GM18909 (cell line): Measurements from ENCODE around the gene YWHAE.
"Not testable (repeated sequence)": the region's sequence is repeated elsewhere in the genome, so short reads cannot be mapped to it uniquely, and the experiment has no call there.

ENCODE experiments used
- ATAC-seq: cut with Tn5 transposase; IDR thresholded peaks from one replicate; pipeline ENCODE4 v1.9.1; 2021; ENCODE audit warnings: mild to moderate bottlenecking; ENCODE audit not compliant: unreplicated experiment, poor library complexity

Gene YWHAE

DNA sequence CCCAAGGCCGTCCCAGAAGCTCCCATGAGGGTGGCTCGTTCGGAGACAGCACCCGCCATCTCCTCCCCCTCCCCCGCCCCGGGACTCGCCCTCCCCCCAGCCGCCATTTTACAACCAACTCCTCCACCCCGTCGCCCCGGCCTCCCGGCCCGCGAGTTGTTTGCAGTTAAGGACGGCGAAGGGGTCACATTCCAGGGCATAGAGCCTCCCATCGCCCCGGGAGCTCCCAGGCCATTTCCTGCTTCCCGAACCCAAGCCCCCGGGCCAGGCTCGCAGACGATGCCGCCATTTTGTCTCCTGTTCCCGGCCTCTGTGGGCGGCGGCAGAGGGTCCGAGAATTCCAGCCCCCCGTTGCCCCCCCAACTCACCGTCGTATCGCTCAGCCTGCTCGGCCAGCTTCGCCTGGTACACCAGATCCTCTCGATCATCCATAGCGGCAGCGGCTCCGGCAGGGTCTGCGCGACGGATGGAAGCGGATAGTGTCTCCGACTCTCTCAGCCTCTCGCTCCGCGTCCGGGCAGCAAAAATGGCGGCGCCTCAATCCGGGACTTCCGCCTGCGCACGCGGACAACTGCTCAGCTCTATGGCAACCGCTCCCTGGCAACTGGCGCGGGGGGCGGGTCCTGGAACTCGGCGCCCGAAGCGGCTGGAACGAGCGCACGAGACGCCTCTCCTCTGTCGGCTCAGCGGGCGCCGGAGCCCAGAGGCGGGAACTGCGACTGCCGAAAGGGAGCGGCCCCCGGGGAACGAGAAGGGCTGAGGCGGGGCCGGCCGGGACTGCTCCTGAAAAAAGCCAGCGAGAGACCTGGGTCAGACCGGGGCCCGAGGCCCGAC is at the start of gene YWHAE:
Gene YWHAE, minus strand, starts transcription at position 544 of the 834 bp plus-strand sequence. Its CDS starts 112 bp downstream, at position 432.
- peak; percentile 92 for ATAC-seq

DNA sequence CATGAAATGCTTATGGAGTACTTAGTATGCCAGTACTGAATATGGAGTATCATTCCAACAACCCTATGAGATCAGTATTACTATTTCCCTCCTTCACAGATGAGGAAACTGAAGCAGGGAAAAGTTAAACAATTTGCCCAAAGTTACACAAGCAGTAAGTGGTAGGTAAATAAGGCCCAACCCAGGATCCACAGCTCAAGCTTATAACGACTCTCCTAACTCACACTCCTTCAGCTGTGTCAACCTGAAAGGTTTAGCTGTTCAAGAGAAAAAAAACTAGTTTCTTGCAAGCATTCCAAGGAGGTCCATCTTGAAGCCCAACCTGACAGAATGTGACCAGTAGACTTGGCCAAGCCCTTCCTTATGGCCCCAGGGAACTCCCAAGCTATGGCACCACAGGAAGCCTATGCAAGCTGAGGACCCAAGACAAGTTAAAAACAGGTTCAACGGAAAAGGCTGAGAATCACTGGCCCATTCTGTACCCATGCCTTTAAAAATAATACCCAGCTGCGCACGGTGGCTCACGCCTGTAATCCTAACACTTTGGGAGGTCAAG is 49.5 kb upstream of the YWHAE start:
- ATAC-seq: no peak

DNA sequence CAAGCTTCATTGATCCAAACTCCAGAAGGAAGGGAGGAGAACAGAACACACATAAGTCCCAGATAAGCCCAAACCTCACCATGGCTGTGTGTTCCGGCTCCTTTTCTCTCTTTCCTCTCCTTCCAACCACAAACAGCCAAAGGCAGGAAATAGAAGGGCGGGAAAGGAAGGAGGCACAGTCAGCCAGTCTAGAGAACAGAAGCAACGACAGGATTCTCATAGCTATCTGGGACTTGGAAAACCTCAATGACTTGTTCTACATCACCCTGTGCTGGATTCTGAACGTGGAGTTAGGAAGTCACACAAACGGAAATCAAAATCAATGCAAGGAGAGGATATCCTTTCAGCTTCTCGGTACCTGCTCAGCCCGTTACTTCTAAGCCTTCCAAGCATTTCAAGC is 47.0 kb upstream of the YWHAE start:
- no peak for ATAC-seq

DNA sequence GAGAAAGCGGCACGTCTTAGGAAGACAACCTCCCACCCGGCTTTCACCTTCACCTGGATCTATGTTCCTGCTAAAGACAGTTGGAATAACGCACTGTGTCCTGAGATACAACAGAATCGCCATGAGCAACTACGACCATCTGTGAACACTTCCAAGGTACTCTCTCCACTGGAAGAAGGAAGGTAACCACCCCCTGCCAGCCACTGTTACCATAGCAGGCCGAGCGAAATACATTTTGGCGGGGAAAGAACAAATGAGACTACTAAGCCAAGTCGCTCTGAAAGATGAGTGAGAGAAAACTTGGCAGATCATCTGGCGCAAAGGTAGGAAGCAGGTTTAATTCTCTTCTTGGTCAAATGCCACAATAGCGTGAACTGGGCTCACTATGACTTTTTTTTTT is 46.2 kb upstream of the YWHAE start:
- ATAC-seq: no peak

DNA sequence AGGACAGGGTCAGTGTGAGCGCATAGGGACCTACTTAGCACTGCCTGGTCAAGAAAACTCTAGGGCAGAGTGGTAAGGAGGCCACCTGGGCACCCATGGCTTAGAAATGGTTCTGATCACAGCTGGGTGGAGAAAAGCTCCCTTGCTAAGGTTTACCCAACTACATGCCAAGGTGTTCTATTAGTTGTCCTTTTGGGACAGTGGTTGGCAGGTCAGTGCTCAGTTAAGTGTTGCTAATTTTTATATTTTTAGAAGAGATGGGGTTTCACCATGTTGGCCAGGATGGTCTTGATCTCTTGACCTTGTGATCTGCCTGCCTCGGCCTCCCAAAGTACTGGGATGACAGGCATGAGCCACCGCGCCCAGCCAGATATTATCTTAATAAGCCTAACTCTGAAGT is 45.7 kb upstream of the YWHAE start:
- ATAC-seq: not testable (repeated sequence)

DNA sequence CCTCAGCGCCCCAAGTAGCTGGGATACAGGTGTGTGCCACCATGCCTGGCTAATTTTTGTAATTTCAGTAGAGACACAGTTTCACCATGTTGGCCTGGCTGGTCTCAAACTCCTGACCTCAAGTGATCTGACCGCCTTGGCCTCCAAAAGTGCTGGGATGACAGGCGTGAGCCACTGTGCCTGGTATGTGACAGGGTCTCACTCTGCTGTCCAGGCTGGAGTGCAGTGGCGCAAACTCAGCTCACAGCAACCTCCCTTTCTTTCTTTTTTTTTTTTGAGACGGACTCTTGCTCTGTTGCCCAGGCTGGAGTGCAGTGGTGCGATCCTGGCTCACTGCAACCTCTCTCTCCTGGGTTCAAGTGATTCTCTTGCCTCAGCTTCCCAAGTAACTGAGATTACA is 42.7 kb upstream of the YWHAE start:
- ATAC-seq: not testable (repeated sequence)

DNA sequence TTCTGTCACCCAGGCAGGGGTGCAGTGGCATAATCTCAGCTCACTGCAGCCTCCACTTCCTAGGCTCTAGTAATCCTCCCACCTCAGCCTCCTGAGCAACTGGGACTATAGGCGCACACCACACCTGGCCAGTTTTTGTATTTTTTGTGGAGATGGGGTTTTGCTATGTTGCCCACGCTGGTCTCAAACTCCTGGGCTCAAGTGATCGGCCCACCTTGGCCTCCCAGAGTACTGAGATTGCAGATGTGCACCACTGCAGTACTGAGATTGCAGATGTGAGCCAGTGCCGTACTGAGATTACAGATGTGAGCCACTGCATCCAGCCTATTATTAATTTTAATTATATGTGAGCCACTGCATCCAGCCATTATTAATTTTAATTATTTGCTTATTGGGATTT is 42.2 kb upstream of the YWHAE start:
- no peak for ATAC-seq

DNA sequence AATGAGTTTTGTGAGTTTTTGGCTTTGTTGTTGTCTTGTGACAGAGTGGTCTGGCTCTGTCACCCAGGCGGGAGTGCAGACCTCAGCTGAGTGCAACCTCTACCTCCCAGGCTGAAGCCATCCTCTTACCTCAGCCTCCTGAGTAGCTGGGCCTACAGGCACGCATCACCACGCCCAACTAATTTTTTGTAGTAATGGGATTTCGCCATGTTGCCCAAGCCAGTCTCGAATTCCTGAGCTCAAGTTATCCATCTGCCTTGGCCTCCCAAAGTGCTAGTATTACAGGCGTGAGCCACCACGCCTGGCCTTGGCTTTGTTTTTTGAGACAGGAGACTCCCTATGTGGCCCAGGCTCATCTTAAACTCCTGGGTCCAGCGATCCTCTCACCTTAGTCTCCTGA is 40.9 kb upstream of the YWHAE start:
- ATAC-seq: no peak

DNA sequence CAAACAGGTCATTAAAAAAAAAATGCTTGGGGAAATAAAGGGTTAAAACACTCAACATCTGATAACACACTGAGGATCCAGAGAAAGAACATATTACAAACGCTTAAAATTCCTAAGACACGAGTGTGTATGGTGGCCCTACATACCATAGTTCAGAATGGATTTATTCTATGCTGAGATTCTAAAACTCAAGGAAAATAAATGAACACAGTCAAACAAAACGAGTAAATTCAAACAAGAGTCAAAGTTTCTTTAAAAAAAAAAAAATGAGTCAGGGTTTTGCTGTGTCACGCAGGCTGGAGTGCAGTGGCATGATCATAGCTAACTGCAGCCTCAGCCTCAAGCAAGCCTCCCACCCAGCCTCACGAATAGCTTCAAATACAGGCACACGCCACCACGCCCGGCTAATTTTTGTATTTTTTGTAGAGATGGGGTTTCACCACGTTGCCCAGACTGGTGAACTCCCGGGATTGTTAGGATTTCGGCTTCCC is 38.6 kb upstream of the YWHAE start:
- no peak for ATAC-seq

DNA sequence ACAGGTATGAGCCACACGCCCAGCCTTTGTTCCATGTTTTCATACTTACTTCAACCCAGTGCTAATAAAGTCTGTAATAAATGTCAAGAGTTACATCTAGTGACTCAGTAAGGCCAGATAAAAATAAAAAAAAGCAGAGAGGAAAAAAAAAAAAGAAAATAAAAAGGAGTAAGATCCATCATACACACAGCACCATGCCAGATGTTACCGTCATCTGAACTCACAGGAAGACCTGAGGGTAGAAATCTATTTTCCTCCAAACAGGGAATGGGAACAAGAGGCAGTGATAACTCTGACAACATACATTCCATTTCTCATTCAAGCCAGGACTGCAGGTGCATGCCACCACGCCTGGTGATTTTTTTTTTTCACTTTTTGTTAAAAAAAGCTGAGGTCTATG is 35.3 kb upstream of the YWHAE start:
- ATAC-seq: no peak

DNA sequence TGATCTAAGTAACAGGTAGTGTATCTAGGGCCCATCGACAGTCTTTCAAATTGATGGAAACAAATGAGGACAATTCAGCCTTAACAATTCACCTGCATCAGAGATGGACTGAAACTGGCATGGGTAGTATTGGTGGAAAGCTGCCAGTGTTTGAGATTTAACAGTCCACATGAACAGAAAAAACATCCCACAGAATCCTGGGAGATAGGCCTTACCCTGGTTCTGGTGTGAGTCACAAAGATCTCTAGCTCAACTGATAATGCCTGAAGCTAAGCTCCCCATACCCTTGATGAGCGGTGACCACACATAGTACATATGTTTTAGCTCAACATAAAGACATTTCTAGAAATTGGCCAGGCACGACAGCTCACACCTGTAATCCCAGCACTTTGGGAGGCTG is 34.1 kb upstream of the YWHAE start:
- ATAC-seq: no peak

DNA sequence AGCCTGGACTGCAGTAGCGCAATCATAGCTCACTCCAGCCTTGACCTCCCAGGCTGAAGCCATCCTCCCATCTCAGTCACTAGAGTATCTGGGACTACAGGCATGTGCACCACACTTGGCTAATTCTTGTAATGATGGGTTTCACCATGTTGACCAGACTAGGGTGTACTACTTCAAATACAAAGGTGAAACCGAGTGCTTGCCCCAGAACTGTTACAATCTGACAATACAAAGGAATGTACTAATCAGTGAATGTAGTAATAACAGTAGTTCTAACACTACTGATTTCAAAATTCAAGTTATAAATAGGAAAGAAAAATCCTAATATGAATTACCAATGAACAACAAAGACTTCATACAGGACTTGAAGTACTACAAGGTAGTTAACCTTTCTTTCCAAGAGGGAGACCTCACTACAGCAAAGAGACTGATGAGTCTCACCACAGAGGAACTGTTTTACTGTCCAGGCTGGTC is 31.6 kb upstream of the YWHAE start:
- ATAC-seq: no peak

DNA sequence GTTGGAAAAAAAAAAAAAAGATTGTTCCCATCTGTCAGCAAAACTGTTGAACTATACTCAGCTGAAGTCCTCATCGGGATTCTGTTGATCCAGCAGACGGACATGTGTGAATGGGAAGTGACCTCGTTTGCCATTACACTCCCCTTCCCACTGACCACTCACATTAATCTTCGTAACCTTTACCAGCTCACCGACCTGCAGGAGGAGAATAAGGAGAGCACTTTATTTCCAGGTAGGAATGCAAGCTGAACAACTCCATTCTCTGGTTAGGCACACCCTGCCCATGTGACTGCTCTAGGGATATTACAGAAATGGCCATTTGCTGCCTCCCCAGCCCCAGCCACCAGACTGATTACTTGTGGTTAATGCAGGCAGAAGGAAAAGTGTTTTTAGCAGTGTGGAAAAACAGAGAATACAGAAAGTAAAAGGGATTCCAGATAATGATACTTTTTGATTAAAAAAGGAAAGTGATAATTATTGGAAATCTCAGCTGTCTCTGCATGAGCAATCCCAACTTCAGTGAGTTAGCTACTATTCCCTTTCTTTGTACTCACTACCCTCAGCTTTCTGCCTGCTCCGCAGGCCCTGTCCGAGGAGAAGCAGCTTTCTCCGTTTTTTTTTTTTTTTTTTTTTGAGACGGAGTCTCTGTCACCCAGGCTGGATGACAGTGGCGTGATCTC is 23.6 kb upstream of the YWHAE start:
- no peak for ATAC-seq

DNA sequence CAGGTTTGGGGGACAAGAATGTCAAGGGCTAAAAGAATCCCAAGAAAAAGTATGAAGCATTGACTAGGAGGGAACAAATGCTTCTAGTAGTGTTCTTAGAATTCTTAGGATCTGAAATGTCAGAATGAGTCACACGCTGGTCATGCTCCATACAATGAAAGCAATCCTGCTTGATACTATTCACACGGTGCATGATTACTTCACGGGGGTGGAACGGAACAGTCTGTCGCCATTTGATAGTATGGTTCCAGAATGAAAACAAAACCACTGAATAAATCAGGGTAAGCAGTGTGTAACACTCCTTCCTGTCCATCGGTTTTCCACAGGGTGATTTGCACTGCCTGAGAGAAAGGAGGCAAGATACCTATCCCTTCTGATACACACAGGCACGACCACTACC is 22.9 kb upstream of the YWHAE start:
- no peak for ATAC-seq

DNA sequence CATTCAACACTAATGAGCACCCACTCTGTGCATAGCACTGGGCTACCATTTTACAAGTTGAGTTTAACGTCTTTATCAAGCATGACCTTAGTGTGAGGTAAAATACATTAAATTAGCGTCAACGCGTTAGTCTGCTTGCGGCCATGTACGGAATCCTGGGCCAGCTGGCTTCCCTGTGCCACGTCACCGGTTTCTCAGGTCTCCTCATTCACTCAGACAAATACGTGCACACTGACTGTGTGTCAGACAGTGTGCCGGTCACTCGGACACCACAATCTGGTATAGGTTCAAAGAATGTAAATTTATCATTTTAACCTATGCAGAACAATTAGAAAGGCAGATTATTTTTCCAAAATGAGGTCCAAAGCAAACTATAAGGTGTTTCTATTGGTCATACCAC is 21.4 kb upstream of the YWHAE start:
- ATAC-seq: no peak

DNA sequence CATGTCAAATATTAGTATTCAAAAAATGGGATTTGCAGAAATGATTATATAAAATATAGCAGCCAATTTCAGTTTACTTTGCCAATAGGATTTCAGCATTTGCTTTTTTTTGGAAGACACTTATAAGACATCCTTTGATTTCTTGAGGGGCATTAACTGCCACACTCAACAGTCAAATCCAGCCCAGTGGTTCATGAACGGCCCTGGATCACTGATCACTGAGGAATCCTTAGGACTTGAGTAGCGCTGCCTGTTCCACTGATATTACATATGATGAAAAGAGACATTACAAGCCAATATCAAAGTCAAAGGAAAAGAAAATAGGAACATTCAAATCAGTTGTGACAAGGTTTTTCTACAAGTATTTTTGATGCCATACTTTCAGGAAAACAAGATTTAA is 21.0 kb upstream of the YWHAE start:
- no peak for ATAC-seq

DNA sequence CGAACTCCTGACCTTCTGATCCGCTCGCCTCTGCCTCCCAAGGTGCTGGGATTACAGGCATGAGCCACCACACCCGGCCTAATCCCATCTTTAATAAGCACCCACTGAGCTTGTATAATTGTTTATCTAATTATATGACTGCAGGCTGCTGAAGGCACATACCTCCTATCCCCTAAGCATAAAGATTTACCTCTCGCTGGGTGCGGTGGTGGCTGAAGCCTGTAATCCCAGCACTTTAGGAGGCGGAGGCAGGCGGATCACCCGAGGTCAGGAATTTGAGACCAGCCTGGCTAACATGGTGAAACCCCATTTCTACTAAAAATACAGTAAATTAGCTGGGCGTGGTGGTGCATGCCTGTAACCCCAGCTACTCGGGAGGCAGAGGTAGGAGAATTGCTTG is 20.1 kb upstream of the YWHAE start:
- ATAC-seq: no peak

DNA sequence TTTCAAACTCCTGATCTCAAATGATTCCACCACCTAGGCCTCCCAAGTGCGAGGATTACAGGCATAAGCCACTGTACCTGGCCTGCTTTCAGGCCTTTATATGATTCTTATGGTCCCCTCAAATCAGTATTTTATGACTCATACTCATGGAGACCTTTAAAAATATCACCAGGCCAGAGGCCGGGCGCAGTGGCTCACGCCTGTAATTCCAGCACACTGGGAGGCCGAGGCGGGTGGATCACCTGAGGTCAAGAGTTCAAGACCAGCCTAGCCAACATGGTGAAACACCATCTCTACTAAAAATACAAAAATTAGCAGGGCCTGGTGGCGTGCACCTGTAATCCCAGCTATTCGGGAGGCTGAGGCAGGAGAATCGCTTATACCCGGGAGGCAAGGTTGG is 18.5 kb upstream of the YWHAE start:
- not testable (repeated sequence) for ATAC-seq

DNA sequence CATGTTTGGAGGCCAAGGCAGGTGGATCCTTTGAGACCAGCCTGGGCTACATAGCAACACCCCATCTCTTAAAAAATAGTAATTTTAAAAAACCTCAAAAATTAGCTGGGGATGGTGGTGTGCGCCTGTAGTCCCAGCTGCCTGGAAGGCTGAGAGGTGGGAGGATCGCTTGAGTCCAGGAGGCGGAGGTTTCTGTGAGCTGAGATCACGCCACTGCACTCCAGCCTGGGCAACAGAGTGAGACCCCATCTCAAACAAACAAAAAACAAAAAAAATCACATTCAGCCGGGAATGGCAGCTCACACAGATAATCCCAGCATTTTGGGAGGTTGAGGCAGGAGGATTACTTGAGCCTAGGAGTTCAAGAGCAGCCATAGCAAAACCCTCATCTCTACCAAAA is 16.4 kb upstream of the YWHAE start:
- no peak for ATAC-seq

DNA sequence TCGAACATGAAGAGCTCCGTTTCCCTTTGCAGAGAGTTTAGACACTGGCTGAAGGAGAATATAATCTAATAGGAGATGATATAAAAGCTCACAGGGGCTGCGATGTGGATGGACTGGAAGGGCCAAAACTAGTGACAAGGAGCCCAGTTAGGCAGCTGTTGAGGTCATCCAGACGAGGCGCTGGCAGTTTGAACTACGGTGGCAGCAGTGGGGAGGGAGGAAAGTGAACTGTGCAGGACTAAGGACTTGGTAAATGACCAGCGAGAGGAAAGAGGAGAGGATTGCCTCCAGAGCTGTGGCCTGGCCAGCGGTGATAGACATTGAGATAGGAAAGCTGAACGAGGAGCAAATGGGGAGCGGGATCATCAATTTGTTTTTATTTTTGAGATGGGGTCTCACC is 14.6 kb upstream of the YWHAE start:
- ATAC-seq: no peak

DNA sequence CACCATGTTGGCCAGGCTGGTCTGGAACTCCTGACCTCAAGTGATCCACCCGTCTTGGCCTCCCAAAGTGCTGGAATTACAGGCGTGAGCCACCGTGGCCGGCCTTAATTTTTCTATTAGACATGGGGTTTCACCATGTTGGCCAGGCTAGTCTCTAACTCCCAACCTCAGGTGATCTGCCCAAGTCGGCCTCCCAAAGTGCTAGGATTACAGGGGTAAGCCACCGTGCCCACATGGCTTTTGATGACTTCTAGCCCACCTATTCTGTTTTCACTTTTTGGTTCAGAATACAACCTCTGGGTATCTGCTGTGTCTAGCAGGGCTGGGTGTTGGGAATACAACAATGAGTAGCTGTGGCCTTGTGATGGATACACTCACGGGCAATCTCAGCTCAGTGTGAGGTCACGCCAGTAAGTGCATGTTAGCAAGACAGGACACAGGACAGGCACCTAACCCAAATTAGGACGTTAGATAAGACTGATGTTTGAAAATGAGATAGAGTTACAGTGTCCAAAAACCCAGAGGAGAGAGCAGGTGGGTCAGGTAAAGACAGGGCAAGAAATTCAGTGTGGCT is 14.1 kb upstream of the YWHAE start:
- no peak for ATAC-seq
